Panc1 (cell line): ENCODE measurements around the gene PLEKHN1. TPM values are rescaled to one million over a fixed set of nuclear protein-coding genes. Genes with fewer than 3 reads are reported as not detected.

ENCODE experiments used
- ATAC-seq: fragments of 200-7000 bp; cut with Tn5 transposase; 2 replicates; pipeline ENCODE4 v1.9.1; 2020; ENCODE audit warnings: mild to moderate bottlenecking, moderate library complexity
- BruUV-seq: library from RNA; stranded (reverse); fragments of 400-500 nt; replicated peaks from 2 replicates; lab custom pipeline; 2021; lab: Mats Ljungman, UMichigan
- CTCF ChIA-PET: fragments of 300-600 bp; sonication (Branson Sonifier 250); formaldehyde crosslinking; loops from one replicate; lab custom pipeline; 2022; ENCODE audit warnings: antibody characterized with exemption; lab: Charles Lee
- POLR2A ChIA-PET: fragments of 300-600 bp; sonication (Branson Sonifier 250); formaldehyde crosslinking; loops from one replicate; lab custom pipeline; 2022; ENCODE audit warnings: antibody characterized with exemption; lab: Charles Lee
- DNase-seq: peaks from one replicate; pipeline ENCODE4 v3.0.0-alpha.2; 2010; ENCODE audit warnings: low read depth, low spot score
- H3K27ac ChIP-seq: 2 replicates; pipeline ENCODE4 v1.5.1; 2011; ENCODE audit warnings: mild to moderate bottlenecking, low read length, inconsistent platforms
- H3K27me3 ChIP-seq: fragments of 200-500 bp; sonication (Bioruptor generic); 2 replicates; pipeline ENCODE4 v1.6.0; 2014; ENCODE audit warnings: low read length, inconsistent platforms; ENCODE audit not compliant: control insufficient read depth, insufficient read depth
- H3K36me3 ChIP-seq: fragments of 200-500 bp; sonication (Bioruptor generic); 2 replicates; pipeline ENCODE4 v1.5.1; 2014; ENCODE audit warnings: inconsistent platforms, mild to moderate bottlenecking, low read length, moderate library complexity; ENCODE audit not compliant: control insufficient read depth, insufficient read depth
- H3K4me1 ChIP-seq: 2 replicates; pipeline ENCODE4 v1.5.1; 2011; ENCODE audit warnings: inconsistent platforms, mild to moderate bottlenecking, low read length, moderate library complexity; ENCODE audit not compliant: control insufficient read depth, insufficient read depth
- H3K4me3 ChIP-seq, 2 experiments: 2 replicates each; pipeline ENCODE4 v1.5.1; 2011 to 2012; ENCODE audit warnings: low read depth in 2 of 2, low read length in 2 of 2, mild to moderate bottlenecking in 2 of 2, inconsistent platforms in 1 of 2, moderate library complexity in 1 of 2
- H3K9me3 ChIP-seq: fragments of 200-500 bp; sonication (Bioruptor generic); 2 replicates; pipeline ENCODE4 v1.5.1; 2014; ENCODE audit warnings: low read depth, mild to moderate bottlenecking, inconsistent platforms, low read length, moderate library complexity; ENCODE audit not compliant: control insufficient read depth, insufficient read depth
- CTCF ChIP-seq: fragments of 450-650 bp; IDR thresholded peaks from 2 replicates; pipeline ENCODE4 v1.5.1; 2017; ENCODE audit warnings: mild to moderate bottlenecking
- POLR2AphosphoS5 ChIP-seq: IDR thresholded peaks from 2 replicates; pipeline ENCODE4 v1.6.1; 2012; ENCODE audit warnings: mild to moderate bottlenecking, low read depth, low read length, moderate library complexity
- REST ChIP-seq, 2 experiments: IDR thresholded peaks; 2 replicates each; pipeline ENCODE4 v1.6.1; 2011 to 2012; ENCODE audit warnings: low read depth in 2 of 2, control low read depth in 1 of 2, low read length in 1 of 2, mild to moderate bottlenecking in 1 of 2, moderate library complexity in 1 of 2; ENCODE audit not compliant: insufficient read depth in 1 of 2
- SIN3A ChIP-seq: IDR thresholded peaks from 2 replicates; pipeline ENCODE4 v1.6.1; 2012; ENCODE audit warnings: low read depth, mild to moderate bottlenecking, low read length, moderate library complexity, borderline replicate concordance; ENCODE audit not compliant: insufficient read depth
- TCF7L2 ChIP-seq: IDR thresholded peaks from 2 replicates; pipeline ENCODE4 v1.6.1; 2011; ENCODE audit warnings: mild to moderate bottlenecking, low read depth, low read length, inconsistent platforms
- in situ Hi-C: cut with HindIII; loops from 2 replicates; pipeline ENCODE4 v1.10.0; 2016; ENCODE audit warnings: low sequenced_read_pairs, low pct_unique_long_range_greater_than_20kb
- intact Hi-C: fragments of 100-400 bp; cut with micrococcal nuclease; formaldehyde crosslinking; loops from one replicate; pipeline ENCODE4 v1.10.0; 2022; ENCODE audit not compliant: unreplicated experiment
- total RNA-seq: library from RNA; stranded (reverse); gene quantifications from one replicate; pipeline ENCODE4 v1.2.1, GENCODE V29; 2021; ENCODE audit not compliant: unreplicated experiment

The PLEKHN1 gene
- total RNA-seq, 1 experiment from 2014 or later = 9.8 TPM

GRCh38 chr1:925561-926421 is 40.5 kb upstream of the PLEKHN1 start:
- H3K36me3 ChIP-seq = no peaks in the 10 kb centered on the region
- intact Hi-C loops (no loop called here), in situ Hi-C loops (no loop called here)
- peak overlapping the region; percentile 57 for H3K4me3 ChIP-seq
- no peaks in the 10 kb centered on the region for H3K27me3 ChIP-seq
- peak; percentile 52 for ATAC-seq
- peaks cover 52% of the 10 kb centered on the region for H3K4me1 ChIP-seq
- ChIA-PET CTCF (interaction anchor here (1.0 kb wide), 1 partner anchor 12 kb away, joined by 3 read pairs; no protein-coding TSS in a partner anchor), POLR2A (no interaction called here)
- DNase-seq = no peak
- no peaks in the 10 kb centered on the region for H3K9me3 ChIP-seq
- no TSS peak for BruUV-seq
- no peak for TF ChIP-seq TCF7L2
- TF ChIP-seq CTCF = peak; percentile 21; the same call in 1 of the 2 replicates
- no peak for TF ChIP-seq SIN3A
- 0 out of 2 replicates have a peak, but pooled peaks have one; percentile 31 for TF ChIP-seq POLR2AphosphoS5
- H3K27ac ChIP-seq = peak overlapping the region; percentile 69; the same call in 1 of the 2 replicates

GRCh38 chr1:927234-927633 is 39.0 kb upstream of the PLEKHN1 start:
- peaks cover 47% of the 10 kb centered on the region for H3K4me1 ChIP-seq
- H3K4me3 ChIP-seq = no peak overlapping the region
- H3K36me3 ChIP-seq = no peaks in the 10 kb centered on the region
- no peak overlapping the region; the same call in 1 of the 2 replicates for H3K27ac ChIP-seq
- POLR2A ChIA-PET = no interaction called here
- H3K9me3 ChIP-seq = no peaks in the 10 kb centered on the region
- CTCF ChIA-PET = no interaction called here
- intact Hi-C loops (no loop called here), in situ Hi-C loops (no loop called here)
- no peaks in the 10 kb centered on the region for H3K27me3 ChIP-seq
- TF ChIP-seq REST (IDR thresholded peaks at IDR 0.05; ENCODE audit: insufficient read depth in 1 of 2, low read depth in 2 of 2, low read length in 1 of 2) (no peak), CTCF (no peak), POLR2AphosphoS5 (no peak), SIN3A (no peak), TCF7L2 (no peak)
- no peak for ATAC-seq
- DNase-seq = no peak
- BruUV-seq = no TSS peak
